ENCODE measurements around the gene CYTH2. TPM values are rescaled to one million over a fixed set of nuclear protein-coding genes. Genes with fewer than 3 reads are reported as not detected.
A peak's percentile ranks its signal among the peaks of the same experiment; 100 is the strongest.

CYTH2 gene
- total and polyA plus RNA-seq, 7 donors = 21.8 to 45.2 (median 36.6) TPM

DNA sequence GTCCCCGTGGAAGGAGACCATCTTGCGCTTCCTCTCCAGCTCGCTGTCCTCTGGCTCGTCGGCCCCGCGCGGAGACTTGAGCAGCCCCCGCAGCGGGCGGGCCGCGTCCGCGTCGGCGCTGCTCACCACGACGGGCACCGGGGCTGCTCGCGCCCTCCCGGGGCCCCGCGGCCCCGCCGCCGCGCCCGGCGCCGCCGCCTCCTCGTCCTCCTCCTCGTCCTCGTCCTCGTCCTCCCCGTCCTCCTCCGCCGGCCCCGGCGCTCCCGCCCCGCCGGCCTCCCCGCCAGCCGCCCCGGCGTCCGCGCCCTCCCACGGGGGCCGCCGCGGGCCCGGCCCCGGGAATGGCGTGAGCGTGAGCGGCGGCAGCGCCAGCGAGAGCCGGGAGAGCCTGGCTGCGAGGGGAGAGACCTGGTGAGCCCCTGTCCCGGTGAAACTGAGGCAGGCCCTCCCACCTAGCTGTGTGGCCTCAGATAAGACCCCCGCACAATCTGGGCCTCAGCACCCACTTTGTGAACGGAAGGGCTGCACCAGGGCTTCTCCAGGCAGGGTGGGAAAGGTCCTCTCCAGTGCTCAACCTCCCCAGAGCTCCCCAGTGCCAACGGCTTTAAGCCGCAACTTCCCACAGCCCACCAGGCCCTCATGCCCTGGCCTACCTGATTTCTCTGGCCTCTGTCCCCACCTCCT is 24.7 kb downstream of the CYTH2 start:
- no peak overlapping the region for H3K27ac ChIP-seq
- WGBS, 3 donors = 5 to 10% (median 5%) methylated on average over 42 to 69 of the region's 70 CpGs
- H3K4me1 ChIP-seq = peaks cover 8% of the 10 kb centered on the region
- H3K27me3 ChIP-seq (ENCODE audit: insufficient read depth in 3 of 3, low read length in 2 of 3) = peaks cover 0 to 58% (median 17%) of the 10 kb centered on the region in 3 donors
- TF ChIP-seq, protein P1, sequence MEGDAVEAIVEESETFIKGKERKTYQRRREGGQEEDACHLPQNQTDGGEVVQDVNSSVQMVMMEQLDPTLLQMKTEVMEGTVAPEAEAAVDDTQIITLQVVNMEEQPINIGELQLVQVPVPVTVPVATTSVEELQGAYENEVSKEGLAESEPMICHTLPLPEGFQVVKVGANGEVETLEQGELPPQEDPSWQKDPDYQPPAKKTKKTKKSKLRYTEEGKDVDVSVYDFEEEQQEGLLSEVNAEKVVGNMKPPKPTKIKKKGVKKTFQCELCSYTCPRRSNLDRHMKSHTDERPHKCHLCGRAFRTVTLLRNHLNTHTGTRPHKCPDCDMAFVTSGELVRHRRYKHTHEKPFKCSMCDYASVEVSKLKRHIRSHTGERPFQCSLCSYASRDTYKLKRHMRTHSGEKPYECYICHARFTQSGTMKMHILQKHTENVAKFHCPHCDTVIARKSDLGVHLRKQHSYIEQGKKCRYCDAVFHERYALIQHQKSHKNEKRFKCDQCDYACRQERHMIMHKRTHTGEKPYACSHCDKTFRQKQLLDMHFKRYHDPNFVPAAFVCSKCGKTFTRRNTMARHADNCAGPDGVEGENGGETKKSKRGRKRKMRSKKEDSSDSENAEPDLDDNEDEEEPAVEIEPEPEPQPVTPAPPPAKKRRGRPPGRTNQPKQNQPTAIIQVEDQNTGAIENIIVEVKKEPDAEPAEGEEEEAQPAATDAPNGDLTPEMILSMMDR (IDR thresholded peaks at IDR 0.05) = no peak
- DNase-seq (no peak), ATAC-seq (peak in 3 of 4 donors; percentile 3 to 14 (median 8))
- no peaks in the 10 kb centered on the region for H3K36me3 ChIP-seq (ENCODE audit: insufficient read depth in 1 of 2, low read depth in 1 of 2)
- H3K4me3 ChIP-seq = peak overlapping the region; percentile 65
- H3K9me3 ChIP-seq = no peaks in the 10 kb centered on the region
- intact Hi-C loops (cut with DNase I) = no loop called here

DNA sequence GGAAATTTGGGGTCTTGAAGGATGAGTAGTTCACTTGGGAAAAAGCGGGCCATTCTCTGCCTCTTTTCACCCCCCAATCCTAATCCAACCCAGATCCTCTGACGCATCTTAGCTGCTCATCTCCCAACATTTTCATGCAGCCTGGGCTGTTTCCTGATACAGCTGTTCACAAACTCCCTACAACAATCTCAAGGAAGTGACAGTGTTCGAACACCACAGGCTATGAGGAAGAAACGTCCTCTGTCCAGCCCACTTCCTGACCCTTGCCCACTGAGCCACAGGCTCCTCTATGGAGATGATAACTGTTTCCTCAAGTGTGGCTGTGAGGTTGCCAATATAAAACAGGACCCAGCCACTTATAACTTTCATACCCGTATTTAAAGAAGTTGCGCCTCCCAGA is 26.2 kb downstream of the CYTH2 start:
- DNase-seq (no peak), ATAC-seq (no peak)
- Histone ChIP-seq H3K27ac (no peak overlapping the region), H3K9me3 (no peaks in the 10 kb centered on the region), H3K36me3 (ENCODE audit: insufficient read depth in 1 of 2, low read depth in 1 of 2) (no peaks in the 10 kb centered on the region), H3K27me3 (ENCODE audit: insufficient read depth in 3 of 3, low read length in 2 of 3) (peaks cover 0 to 66% (median 23%) of the 10 kb centered on the region in 3 donors), H3K4me3 (no peak overlapping the region), H3K4me1 (peaks cover 3% of the 10 kb centered on the region)
- intact Hi-C loops (cut with DNase I) = no loop called here
- 73 to 77% (median 74%) methylated on average over 6 of the region's 6 CpGs for WGBS, 3 donors
- TF ChIP-seq, protein P1 (IDR thresholded peaks at IDR 0.05) = no peak

DNA sequence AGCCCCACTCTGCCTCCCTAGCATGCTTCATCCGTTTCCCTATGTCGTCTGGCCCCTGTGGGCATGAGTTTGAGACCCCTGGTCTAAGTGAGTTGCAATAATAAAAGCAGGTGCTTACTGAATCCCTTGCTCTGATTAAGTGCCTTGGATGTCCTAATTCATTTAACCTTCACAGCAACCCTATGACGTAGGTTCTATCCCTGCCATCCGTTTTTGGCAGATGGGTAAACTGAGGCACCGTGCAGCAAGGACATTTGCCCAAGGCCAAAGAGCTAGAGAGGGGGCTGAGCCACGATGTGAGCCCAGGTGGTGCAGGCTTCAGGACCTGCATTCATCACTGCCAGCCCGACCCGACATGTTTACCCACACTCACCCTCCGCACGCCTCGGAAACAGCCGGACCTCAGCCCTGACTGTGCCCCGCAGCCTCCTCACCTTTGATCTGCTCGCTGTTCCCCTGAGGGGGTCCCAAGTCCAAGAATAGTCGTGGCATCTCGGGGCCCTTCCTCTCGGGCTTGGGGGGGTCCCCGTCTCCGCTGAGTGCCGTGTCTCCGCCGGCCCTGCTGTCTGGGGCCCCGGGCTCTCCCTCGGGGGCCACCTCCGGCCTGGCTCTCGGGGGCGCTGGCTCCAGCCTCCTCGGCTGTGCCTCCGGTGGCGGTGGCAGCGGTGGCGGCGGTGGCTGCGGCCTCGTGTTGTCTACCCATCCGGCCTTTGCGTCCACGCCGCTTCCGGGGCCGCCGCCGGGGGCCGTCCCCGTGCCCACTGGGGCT is 28.0 kb downstream of the CYTH2 start:
- Histone ChIP-seq H3K27ac (no peak overlapping the region), H3K4me3 (no peak overlapping the region), H3K9me3 (no peaks in the 10 kb centered on the region), H3K4me1 (no peaks in the 10 kb centered on the region), H3K27me3 (ENCODE audit: insufficient read depth in 3 of 3, low read length in 2 of 3) (peaks cover 0 to 62% (median 29%) of the 10 kb centered on the region in 3 donors), H3K36me3 (ENCODE audit: insufficient read depth in 1 of 2, low read depth in 1 of 2) (no peaks in the 10 kb centered on the region)
- DNase-seq (no peak), ATAC-seq (no peak)
- TF ChIP-seq, protein P1 (IDR thresholded peaks at IDR 0.05) = no peak
- 63 to 68% (median 66%) methylated on average over 35 to 45 of the region's 45 CpGs for WGBS, 3 donors
- intact Hi-C loops (cut with DNase I) = no loop called here

DNA sequence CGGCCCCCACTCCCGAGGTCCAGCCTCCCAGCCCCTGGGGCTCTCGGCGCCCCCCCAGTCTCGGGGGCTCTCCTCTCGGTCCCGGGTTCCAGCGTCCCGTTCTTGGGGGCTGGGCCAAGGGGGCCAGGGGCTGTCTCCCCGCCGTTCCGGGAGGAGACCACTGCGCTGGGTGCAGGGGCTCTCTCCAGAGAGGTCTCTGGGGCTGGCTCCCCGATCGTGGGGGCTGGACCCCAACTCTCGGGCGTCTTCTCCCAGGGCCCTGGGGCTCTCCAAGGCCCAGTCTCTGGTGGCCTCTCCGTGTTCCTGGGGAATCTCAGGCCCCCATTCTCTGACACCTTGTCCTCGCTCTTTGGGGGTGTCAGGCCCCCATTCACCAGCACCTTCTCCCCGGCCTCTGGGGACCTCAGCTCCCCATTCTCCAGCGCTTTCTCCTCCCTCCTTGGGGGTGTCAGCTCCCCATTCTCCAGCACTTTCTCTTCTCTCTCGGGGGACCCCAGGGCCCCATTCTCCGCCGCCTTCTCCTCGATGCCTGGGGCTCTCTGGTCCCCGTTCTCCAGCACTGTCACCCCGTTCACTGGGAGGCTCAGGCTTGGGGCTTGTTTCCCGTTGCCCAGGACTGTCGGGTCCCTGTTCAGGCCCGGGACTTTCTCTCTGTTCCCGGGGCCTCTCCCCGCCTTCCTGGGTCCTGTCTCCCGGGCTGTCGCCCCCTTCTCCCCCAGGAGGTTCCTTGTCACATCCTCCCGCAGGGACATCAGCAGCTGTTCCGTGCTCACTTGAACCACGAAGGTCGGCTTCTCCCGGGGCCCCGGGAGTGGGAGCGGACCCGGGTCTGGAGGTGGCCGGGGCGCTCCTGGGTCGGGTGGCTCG is 28.8 kb downstream of the CYTH2 start:
- Histone ChIP-seq H3K4me3 (no peak overlapping the region), H3K4me1 (no peaks in the 10 kb centered on the region), H3K9me3 (no peaks in the 10 kb centered on the region), H3K27ac (no peak overlapping the region), H3K27me3 (ENCODE audit: insufficient read depth in 3 of 3, low read length in 2 of 3) (peaks cover 0 to 54% (median 25%) of the 10 kb centered on the region in 3 donors), H3K36me3 (ENCODE audit: insufficient read depth in 1 of 2, low read depth in 1 of 2) (no peaks in the 10 kb centered on the region)
- intact Hi-C loops (cut with DNase I) = no loop called here
- TF ChIP-seq, protein P1 (IDR thresholded peaks at IDR 0.05) = no peak
- ATAC-seq = no peak
- no peak for DNase-seq
- 57 to 71% (median 62%) methylated on average over 34 to 46 of the region's 46 CpGs for WGBS, 3 donors
